Nephron progenitor cell (in vitro differentiated cells): ENCODE results near the gene EDEM1.
A peak's percentile ranks its signal among the peaks of the same experiment; 100 is the strongest.

Experiments used
- DNase-seq: peaks from one replicate; pipeline ENCODE4 v3.0.0; 2021
- H3K27ac Mint-ChIP-seq: 2 replicates; pipeline ENCODE4 v1.8.0; 2021; ENCODE audit warnings: mild to moderate bottlenecking, moderate library complexity, mixed read lengths
- H3K27me3 Mint-ChIP-seq: 2 replicates; pipeline ENCODE4 v1.8.0; 2021; ENCODE audit warnings: mild to moderate bottlenecking, low read depth, mixed read lengths; ENCODE audit not compliant: poor library complexity
- H3K36me3 Mint-ChIP-seq: 2 replicates; pipeline ENCODE4 v1.8.0; 2021; ENCODE audit warnings: low read depth, mixed read lengths
- H3K4me1 Mint-ChIP-seq: 2 replicates; pipeline ENCODE4 v1.8.0; 2021; ENCODE audit warnings: mixed read lengths
- H3K4me3 Mint-ChIP-seq: 2 replicates; pipeline ENCODE4 v1.8.0; 2021; ENCODE audit warnings: mild to moderate bottlenecking, moderate library complexity, mixed read lengths
- H3K9me3 Mint-ChIP-seq: 2 replicates; pipeline ENCODE4 v1.8.0; 2021; ENCODE audit warnings: mild to moderate bottlenecking, moderate library complexity, mixed read lengths
- TF ChIP-seq, protein P1 (sequence below): fragments of 200-600 bp; sonication (generic); IDR thresholded peaks from 2 replicates; pipeline ENCODE4 v1.5.0; 2021; ENCODE audit warnings: antibody characterized with exemption

The EDEM1 gene

DNA sequence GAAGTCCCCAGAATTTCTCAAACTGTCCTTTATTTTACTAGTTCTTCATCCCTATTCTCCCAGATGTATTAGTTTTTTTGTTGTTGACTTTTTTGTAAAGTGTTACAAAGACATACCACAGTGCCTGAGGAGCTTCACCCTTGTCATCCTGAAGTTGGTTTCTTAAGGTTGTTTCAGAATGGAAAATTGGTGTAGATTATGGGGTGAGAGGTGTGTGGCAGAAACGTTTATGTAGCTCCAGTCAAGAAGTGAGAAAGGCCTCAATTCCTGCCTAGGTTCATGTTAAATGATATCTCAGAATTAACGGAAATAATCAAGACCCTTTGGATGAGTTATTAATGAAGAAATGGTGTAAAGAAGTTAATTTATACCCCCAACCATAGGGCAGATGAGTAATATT is 6.8 kb downstream of the EDEM1 start:
- DNase-seq, result no peak
- Mint-ChIP-seq H3K9me3 (no peaks in the 10 kb centered on the region), H3K36me3 (peaks cover 70% of the 10 kb centered on the region), H3K4me1 (peaks cover 40% of the 10 kb centered on the region), H3K27me3 (no peaks in the 10 kb centered on the region), H3K4me3 (no peak overlapping the region), H3K27ac (no peak overlapping the region)
- TF ChIP-seq, protein P1, sequence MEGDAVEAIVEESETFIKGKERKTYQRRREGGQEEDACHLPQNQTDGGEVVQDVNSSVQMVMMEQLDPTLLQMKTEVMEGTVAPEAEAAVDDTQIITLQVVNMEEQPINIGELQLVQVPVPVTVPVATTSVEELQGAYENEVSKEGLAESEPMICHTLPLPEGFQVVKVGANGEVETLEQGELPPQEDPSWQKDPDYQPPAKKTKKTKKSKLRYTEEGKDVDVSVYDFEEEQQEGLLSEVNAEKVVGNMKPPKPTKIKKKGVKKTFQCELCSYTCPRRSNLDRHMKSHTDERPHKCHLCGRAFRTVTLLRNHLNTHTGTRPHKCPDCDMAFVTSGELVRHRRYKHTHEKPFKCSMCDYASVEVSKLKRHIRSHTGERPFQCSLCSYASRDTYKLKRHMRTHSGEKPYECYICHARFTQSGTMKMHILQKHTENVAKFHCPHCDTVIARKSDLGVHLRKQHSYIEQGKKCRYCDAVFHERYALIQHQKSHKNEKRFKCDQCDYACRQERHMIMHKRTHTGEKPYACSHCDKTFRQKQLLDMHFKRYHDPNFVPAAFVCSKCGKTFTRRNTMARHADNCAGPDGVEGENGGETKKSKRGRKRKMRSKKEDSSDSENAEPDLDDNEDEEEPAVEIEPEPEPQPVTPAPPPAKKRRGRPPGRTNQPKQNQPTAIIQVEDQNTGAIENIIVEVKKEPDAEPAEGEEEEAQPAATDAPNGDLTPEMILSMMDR, result no peak

DNA sequence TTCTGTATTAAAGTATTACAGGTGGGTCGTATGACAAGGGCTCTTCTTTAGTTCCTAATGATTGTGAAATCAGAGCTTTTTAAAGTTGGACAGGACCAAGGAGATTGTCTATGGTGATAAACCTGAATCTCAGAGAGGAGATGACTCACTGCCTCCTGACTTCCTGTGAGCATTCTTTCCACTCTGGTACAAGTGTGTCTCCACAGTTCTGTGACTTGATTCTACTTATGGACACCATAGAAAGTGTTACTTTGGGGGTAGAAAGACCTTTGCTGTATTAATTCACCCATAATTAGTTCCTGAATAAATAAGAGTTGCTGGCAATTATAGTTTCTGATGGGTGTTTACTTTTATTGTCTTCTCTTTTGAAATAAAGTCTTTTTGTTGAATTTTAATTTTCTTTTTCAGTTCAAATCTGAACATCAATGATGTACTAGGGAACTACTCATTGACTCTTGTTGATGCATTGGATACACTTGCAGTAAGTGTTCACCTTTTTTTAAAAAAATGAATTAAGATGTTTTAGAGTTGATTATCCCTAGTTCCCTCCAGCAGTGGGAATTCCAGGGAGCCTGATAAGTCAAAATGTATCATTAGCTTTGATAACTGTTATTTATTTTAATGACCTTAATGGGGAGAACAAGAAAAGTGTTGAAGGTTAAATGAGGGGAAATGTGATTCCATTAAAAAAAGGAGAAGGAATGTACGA is 7.4 kb downstream of the EDEM1 start:
- H3K36me3 Mint-ChIP-seq, result peaks cover 69% of the 10 kb centered on the region
- H3K27me3 Mint-ChIP-seq, result no peaks in the 10 kb centered on the region
- H3K27ac Mint-ChIP-seq, result no peak overlapping the region
- no peaks in the 10 kb centered on the region for H3K9me3 Mint-ChIP-seq
- TF ChIP-seq, protein P1, result no peak
- H3K4me1 Mint-ChIP-seq, result peaks cover 36% of the 10 kb centered on the region
- H3K4me3 Mint-ChIP-seq, result no peak overlapping the region
- DNase-seq, result no peak

DNA sequence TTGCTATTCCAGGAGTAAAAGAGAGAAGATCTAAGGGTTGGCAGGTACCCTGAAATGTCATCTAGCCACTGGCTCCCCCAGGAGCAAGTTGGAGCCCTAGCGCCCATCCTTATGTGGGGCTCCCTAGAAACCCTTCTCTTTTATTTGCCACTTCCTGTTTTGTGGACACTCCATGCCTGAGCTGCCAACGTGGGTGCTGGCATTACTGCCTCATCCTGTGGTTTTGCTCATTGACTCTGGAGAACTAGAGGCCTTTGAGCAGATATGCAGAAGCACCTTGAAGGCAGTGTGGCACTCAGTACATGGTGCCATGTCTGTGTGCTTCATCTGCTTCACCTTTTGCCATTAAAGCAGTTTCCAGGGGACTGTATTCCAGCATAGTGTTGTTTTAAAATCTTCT is 8.1 kb downstream of the EDEM1 start:
- H3K27me3 Mint-ChIP-seq, result no peaks in the 10 kb centered on the region
- no peak overlapping the region for H3K27ac Mint-ChIP-seq
- DNase-seq, result no peak
- peaks cover 69% of the 10 kb centered on the region for H3K36me3 Mint-ChIP-seq
- H3K4me3 Mint-ChIP-seq, result no peak overlapping the region
- TF ChIP-seq, protein P1, result no peak
- H3K4me1 Mint-ChIP-seq, result peaks cover 29% of the 10 kb centered on the region
- no peaks in the 10 kb centered on the region for H3K9me3 Mint-ChIP-seq

DNA sequence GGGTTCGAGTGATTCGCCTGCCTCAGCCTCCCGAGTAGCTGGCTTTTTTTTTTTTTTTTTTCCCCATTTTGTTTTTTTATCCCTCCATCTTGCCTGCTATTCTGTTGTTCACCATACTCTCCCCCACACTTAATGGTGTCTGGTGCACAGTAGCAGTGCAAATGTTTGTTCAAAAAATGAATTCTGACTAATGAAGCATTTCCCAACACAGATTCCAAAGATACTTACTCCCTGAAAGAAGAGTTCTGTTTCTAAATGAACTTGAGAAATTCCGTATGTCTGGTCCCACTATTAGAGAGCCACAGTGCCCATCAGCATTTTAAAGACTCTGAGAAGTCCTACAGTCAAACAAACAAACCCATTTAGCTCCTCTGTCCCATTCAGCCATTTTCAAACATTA is 9.5 kb downstream of the EDEM1 start:
- H3K27me3 Mint-ChIP-seq, result no peaks in the 10 kb centered on the region
- H3K27ac Mint-ChIP-seq, result peak overlapping the region; percentile 28
- H3K4me3 Mint-ChIP-seq, result no peak overlapping the region

DNA sequence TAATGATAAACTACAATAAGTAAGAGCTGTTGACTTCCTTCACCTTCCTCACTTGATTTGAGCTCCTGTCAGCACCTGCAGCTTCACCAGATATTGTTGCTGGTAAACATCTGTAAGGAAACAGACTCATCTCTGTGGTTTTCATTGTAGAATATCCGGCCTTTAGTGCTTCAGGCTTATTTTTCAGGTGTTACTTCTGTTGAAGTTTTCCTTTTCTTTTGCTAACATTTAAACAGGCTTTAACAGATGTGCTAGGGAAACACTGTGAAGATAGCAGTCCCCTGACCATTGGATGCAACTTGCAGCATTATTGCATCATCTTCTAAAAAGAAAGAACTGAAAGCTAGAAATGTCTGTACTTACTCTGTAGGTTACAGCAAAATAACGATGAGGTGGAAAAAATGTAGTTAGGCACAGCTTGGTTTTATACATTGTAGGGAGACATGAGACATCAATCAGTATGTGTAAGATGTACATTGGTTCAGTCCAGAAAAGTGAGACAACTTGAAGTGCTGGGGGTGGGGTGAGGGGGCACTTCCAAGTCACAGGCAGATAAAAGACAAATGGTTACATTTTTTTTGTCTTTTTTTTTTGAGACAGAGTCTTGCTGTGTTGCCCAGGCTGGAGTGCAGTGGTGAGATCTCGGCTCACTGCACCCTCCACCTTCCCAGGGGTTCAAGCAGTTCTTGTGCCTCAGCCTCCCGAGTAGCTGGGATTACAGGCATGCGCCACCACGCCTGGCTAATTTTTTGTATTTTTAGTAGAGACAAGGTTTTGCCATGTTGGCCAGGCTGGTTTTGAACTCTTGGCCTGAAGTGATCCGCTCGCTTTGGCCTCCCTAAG is 10.2 kb downstream of the EDEM1 start:
- Mint-ChIP-seq H3K27ac (peak overlapping the region; percentile 17), H3K27me3 (no peaks in the 10 kb centered on the region), H3K9me3 (no peaks in the 10 kb centered on the region), H3K36me3 (peaks cover 64% of the 10 kb centered on the region), H3K4me3 (no peak overlapping the region), H3K4me1 (peaks cover 15% of the 10 kb centered on the region)
- no peak for DNase-seq
- TF ChIP-seq, protein P1, result no peak

More for the DNA sequence above, 9.5 kb downstream of the EDEM1 start:
- TF ChIP-seq, protein P1, result no peak
- Mint-ChIP-seq H3K4me1 (peaks cover 22% of the 10 kb centered on the region), H3K9me3 (no peaks in the 10 kb centered on the region), H3K36me3 (peaks cover 69% of the 10 kb centered on the region)
- no peak for DNase-seq
